ENCODE results near the gene CPEB4. TPM values are rescaled to one million over a fixed set of nuclear protein-coding genes. Genes with fewer than 3 reads are reported as not detected.

The CPEB4 gene
- total RNA-seq, 1 donor from 2014 or later = 36.6 TPM

DNA sequence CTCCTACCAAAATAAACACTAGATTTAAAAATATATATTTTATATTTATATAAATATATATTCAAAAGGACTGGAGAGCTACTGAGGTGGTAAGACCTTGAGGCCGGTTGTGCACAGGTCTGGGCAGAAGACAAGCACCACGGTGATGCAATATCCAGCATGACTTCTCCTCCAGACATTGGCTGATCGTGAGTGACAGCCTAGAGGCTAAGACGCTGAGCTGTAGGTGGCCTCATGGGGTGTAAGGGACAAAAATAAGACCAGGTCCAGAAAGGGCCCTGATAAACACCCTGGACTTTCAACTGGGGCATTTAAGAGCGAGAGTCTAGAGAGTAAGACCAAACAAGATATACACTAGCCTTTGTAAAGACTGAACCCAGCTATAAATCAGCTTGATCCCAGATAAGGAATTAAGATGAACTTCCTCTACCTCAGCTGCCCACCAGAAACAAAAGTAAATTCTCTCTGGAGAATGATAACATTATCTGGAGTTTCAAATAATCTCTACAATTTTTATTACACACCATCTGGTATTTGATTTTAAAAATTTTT is 86.6 kb downstream of the CPEB4 start:
- DNase-seq = no peak

DNA sequence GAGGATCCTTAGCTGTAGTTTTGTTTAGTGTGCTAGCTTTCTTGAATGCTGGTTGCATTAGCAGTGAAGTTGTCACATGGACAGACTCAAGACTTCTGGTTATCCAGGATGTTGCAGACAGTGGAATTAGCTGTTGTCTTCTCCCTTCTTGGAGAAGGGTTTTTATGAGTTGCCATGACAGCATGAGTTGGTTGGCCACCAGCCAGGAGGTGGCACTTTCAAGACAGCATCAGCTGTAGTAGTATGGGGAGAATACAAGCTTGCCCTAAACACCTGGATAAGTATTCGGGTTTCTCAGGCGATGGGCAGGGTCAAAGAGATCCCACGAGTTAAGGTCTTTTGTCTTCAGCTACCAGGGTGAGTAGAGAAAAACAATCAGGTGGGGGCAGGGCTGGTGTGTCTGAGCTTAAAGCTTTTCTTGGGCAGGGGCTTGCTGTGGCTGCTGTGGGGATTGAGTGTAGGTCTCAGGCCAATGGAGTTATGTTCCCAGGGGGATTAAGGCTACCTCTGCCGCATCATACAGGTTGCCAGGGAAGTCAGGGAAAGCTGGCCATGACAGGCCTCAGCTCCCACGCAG is 93.1 kb downstream of the CPEB4 start:
- no peak for DNase-seq

DNA sequence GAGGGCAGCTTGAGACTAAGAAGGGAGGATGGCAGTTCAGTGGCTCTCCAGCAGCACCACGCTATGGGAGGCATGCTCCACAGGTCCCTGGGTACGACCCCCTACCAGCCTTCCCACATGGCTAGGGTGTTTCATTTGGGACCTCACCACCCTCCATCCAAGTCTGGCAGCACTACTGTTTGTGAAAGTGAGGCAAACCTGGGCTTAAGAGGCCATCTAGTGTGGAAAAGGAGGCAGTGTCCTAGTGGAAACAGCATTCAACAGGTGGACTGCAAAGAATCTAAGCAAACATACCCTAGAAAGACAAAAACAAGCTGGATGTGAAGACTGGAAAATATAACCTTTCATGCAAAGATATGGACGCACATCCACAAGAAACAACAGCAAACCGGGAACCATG is 96.1 kb downstream of the CPEB4 start:
- no peak for DNase-seq

DNA sequence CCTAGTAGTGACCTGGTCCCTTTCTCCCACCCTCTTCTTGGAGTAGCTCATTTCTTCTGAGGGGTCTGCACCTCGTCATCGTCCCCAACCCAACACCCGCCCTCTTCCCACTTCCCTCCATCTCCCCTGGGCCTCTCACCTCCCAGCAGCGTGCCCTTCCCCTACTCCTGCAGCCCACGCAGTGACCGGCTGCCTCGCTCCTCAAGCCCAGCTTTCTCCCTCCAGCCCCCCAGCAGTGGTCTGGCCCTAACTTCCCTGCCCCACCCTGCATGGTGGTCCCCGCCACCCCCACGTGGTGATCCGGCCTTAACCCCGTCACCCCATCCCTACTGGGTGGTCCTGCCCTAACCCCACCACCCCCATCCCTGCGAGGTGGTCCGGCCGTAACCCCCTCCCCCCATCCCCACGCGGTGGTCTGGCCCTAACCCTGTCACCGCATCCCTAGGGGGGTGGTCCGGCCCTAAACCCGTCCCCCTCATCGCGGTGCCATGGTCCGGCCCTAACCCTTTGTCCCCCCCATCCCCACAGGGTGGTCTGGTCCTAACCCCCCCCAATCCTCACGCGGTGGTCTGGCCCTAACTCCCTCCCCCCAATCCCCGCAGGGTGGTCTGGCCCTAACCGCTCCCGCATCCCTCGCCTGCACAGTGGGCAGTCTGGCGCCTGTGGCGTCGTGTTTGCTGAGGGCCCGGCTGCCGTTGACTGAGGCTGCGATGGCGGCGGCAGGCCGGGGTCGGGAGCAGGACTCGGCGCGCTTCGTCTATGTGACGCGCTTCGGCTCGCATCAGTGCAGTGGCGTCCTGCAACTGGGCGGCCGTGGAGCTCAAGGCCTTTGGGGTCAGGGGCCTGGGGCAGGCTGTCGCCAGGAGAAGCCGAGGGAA is 100.6 kb downstream of the CPEB4 start, which contains the start of gene C5orf47:
TSS of gene C5orf47 (plus strand) at position 617 of the 878 bp plus-strand sequence. CDS start at position 711, 94 bp downstream.
- DNase-seq = no peak

DNA sequence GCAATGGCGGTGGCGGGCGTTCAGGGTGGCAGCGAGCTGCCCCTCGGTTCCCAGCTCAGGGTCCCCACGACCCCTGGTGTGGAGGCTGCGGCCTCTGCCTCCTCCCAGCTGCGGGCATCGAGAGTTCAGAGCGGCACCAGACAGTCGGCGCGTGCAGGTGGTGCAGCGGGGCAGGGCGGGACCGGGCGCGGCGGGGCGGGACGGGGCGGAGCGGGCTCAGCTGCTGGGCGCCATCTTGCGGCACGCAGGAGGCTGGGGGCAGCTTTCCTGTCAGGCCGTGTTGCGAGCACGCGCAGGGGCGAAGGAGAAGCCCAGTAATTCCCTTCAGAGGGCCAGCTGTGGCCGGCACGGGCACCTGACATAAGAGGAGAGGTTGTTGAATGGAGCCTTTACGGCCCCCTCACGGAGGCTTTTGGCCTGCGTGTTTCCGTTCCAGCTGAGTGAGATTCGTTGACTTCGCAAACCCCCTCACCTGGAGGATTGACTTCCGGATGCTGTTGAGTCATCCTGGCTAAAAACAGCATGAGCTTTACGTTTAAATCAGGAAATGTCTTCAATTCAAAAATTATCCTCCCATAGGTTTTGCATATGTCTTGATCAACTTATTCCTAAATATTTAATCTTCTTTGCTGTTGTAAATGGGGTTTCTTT is 101.4 kb downstream of the CPEB4 start:
- no peak for DNase-seq

DNA sequence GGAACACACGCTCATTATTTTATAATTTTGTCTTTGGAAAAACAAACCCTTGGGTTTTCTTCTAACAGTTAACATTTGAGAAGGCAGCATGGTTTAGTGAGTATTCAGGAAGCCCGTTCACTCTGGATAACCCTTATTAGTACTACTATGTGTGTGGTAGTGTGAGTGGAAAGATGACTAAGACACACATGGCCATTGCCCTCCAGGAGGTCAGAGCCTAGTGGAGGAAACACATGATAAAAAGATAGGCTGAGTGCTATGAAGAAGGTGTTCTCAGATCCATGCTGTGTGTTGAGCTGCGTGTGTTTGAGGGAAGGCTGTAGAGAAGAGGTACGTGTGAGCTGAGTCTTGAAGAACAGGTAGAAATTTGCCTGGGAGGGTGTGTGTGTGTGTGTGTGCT is 109.2 kb downstream of the CPEB4 start:
- no peak for DNase-seq

DNA sequence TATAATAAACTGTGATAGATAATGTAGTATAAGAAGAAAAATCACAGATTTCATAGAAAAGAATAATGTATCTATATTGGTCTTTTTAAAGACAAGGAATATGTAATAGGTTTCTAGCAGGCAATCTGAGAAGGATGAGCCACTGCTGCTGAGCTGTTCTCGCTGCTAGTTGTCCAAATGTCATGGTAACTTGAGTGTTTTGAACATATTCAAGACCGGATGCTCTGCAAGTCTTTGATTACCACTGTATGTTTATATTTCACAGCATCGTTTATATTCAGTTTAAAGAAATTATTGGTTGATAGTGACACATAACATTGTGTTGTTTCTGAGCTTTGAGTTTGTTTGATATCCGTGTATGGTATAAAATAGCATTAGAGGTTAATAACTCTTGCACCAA is 110.4 kb downstream of the CPEB4 start:
- DNase-seq = no peak

DNA sequence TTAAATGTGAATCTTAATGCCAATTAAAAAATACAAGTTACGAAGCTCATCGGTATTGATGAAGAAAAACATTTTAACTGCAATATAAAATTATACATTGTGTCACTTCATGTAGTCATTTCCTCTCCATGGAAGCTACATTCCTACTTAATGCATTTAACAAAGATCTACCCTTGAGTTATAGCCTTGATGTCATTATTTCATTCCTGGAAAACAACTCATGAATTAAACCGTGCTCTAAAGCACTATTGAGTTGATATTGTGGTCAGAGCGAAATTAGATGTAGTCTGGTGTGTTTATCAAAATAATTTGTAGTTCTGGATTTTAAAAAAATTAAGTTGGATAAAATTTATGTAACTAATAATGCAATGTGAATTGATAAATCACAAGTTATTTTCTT is 111.9 kb downstream of the CPEB4 start:
- DNase-seq = no peak

DNA sequence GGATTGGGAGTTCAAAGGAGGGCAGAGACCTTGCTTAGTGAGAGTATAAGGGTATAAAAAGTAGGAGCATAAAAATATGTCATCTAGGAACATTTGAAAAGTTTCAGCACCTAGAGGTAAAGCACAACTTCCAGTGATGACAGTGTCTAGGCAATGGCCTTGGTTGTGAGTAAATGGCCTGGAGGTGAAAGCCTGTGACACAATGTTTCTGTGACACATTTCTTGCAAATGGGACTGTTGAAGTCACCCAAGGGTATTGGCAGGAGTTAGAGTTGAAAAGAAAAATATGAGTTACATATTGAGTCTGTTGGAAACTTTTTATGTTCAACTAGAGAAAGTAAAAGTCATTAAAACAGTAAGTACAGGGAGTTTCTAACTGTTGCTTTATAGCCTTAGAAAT is 115.6 kb downstream of the CPEB4 start:
- DNase-seq = no peak

DNA sequence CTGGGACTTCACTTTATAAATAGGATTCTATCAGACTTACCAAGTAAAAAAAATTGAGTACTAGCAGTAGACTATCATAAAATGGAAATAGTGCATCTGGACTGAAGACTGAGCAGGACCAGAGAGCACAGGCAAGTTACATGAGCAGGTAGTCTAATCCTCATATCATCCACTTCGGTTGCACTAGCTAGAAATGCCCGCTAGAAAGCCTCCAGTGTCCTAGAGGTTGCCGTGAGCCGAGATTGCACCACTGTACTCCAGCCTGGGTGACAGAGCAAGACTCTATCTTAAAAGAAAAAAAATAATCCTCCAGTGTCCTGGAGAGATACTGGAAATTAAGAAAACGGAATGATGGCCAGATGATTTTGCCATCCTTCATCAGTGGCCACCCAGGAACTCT is 120.8 kb downstream of the CPEB4 start:
- no peak for DNase-seq

DNA sequence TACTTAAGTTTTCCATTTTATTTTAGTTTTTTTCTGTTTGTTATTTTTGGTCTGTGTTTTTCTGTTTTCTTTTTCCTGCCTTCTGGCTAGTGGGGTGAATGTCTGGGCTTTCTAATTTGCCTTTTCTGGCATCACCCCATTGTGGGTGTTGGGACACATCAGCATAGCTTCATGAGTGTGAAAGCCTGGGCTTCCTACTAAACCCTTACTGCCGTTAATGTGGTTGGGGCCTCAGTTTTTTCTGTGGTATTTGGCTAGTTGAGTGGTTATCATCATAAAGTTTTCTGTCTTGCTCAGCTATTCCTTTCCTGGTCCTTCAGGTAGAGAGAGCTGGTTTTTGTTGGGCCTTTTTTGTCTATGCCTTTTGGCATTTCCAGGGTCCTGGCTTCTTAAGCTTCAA is 122.2 kb downstream of the CPEB4 start:
- no peak for DNase-seq

DNA sequence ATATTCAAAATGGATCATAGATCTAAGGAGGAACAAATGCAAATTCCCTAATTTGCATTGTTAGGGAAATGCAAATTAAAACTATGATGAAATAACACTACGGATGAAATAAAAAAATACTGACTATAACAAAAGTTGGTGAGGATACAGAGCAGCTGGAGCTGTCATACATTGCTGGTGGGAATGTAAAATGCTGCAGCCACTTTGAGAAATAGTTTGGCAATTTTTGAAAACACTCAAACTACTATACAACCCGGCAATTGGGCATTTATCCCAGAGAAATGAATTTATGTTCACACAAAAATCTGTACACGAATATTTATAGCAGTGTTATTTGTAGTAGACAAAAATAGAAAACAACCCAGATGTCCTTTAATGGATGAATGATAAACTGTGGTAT is 123.3 kb downstream of the CPEB4 start:
- DNase-seq = no peak

Other genes with a start within 250 kb of the CPEB4 start
- gene C5orf47, start 100.8 kb downstream of the CPEB4 start, total RNA-seq = not detected
- gene NSG2, start 157.4 kb downstream of the CPEB4 start, total RNA-seq = 3.1 TPM